ENCODE results near the gene ZNF692.

The ZNF692 gene

DNA sequence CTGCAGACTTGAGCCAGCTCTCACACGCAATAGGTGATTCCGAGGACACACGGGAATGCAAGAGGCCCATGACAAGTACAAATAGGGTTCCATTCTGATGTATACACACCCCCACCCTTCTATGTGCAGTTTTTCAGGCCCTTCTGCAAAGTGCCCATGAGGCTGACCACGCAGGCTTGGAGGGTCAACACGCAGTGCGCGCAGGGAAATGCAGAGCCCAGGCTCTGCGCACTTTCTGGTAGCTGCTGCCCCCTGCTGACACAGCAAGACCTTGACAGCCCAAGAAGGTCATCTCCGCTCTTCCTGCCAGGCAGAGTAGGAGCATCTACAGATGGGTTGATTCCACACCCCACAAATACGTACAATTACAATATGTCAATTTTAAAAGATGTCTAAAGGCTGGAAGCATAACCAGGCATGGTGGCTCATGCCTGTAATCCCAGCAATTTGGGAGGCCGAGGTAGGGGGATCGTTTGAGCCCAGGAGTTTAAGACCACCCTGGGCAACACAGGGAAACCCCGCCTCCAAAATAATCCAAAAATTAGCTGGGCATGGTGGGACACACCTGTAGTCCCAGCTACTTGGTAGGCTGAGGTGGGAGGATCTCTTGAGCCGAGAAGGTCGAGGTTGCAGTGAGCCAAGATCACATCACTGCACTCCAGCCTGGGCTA lies 51.7 kb downstream of the ZNF692 start:
- TF ChIP-seq TAF1 (IDR thresholded peaks at IDR 0.05; ENCODE audit: borderline replicate concordance, insufficient read depth, low read length) (no peak), SIN3A (IDR thresholded peaks at IDR 0.05; ENCODE audit: borderline replicate concordance, insufficient read depth, low read length) (no peak), POLR2AphosphoS5 (IDR thresholded peaks at IDR 0.05; ENCODE audit: low read depth, low read length) (no peak), FOXP2 (optimal IDR thresholded peaks at IDR 0.05; ENCODE audit: borderline replicate concordance, extremely low read depth, extremely low read length, insufficient read depth) (peak; percentile 34)
- TF ChIP-seq, protein P1, sequence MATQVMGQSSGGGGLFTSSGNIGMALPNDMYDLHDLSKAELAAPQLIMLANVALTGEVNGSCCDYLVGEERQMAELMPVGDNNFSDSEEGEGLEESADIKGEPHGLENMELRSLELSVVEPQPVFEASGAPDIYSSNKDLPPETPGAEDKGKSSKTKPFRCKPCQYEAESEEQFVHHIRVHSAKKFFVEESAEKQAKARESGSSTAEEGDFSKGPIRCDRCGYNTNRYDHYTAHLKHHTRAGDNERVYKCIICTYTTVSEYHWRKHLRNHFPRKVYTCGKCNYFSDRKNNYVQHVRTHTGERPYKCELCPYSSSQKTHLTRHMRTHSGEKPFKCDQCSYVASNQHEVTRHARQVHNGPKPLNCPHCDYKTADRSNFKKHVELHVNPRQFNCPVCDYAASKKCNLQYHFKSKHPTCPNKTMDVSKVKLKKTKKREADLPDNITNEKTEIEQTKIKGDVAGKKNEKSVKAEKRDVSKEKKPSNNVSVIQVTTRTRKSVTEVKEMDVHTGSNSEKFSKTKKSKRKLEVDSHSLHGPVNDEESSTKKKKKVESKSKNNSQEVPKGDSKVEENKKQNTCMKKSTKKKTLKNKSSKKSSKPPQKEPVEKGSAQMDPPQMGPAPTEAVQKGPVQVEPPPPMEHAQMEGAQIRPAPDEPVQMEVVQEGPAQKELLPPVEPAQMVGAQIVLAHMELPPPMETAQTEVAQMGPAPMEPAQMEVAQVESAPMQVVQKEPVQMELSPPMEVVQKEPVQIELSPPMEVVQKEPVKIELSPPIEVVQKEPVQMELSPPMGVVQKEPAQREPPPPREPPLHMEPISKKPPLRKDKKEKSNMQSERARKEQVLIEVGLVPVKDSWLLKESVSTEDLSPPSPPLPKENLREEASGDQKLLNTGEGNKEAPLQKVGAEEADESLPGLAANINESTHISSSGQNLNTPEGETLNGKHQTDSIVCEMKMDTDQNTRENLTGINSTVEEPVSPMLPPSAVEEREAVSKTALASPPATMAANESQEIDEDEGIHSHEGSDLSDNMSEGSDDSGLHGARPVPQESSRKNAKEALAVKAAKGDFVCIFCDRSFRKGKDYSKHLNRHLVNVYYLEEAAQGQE (IDR thresholded peaks at IDR 0.05; ENCODE audit: insufficient read depth in 1 of 2, low read depth in 2 of 2, low read length in 2 of 2) = no peak

DNA sequence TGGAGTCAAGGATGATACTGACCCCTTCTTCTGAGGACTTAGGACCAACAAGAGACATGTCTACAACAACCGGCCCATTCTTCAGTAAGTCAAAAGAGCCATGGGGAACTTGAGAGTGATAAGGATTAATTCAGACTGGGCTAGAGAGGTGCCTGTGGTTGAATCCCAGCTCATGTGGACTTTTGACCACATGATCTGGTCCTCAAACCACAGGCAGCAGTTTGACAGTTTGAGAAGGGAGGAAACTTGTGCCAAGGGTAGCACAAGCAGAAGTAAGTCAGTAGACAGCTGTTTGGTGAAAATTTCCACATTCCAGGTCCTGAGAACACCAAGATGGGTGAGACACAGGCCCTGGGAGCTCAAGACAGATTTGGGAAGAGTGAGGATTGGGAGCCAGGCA lies 53.0 kb downstream of the ZNF692 start:
- no peak for TF ChIP-seq SIN3A (IDR thresholded peaks at IDR 0.05; ENCODE audit: borderline replicate concordance, insufficient read depth, low read length)
- TF ChIP-seq, protein P1 (IDR thresholded peaks at IDR 0.05; ENCODE audit: insufficient read depth in 1 of 2, low read depth in 2 of 2, low read length in 2 of 2) = no peak
- TF ChIP-seq POLR2AphosphoS5 (IDR thresholded peaks at IDR 0.05; ENCODE audit: low read depth, low read length) = no peak
- no peak for TF ChIP-seq FOXP2 (optimal IDR thresholded peaks at IDR 0.05; ENCODE audit: borderline replicate concordance, extremely low read depth, extremely low read length, insufficient read depth)

DNA sequence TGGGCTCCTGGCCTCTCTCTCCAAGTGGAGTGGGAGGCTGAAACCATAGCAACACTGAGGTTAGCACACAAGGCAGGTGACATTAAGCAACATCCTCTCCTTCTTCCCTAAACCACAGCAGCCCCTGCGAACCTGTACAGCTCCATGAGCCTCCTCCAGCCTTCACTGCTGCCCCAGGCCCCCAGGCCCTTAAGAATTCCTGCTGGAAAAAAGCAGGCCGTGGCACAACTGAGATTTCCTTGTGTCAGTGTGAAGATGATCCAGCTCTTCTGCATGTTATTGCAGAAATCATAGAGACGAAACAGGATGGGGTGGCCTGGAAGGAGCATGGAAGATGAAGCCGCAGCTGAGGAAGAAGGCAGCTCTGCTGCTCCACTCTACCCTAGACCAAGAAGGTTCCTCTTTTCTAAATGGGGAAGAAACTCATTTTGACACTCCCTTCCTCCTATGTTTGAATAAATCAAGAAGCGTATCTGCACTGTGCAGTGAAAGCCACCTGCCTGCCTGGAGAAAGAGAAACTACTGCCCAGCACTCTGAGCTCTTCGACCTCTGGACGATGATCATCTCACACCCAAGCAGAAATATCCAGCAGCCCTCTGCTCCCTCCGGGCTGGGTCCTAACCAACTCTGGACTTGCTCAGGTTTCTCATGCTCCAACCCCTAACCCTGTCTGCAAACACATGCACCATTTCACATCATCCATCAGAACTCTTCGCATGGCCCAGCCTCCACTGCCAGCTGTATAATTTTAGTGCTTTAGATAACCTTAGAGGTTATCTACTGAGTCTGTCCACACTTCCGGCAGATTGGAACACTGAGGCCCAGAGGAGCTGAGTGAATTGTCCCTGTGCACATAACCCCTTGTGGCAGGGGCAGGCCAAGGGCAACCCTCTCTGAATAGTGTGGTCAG lies 53.9 kb downstream of the ZNF692 start:
- no peak for TF ChIP-seq SIN3A (IDR thresholded peaks at IDR 0.05; ENCODE audit: borderline replicate concordance, insufficient read depth, low read length)
- TF ChIP-seq FOXP2 (optimal IDR thresholded peaks at IDR 0.05; ENCODE audit: borderline replicate concordance, extremely low read depth, extremely low read length, insufficient read depth) = no peak
- no peak for TF ChIP-seq POLR2AphosphoS5 (IDR thresholded peaks at IDR 0.05; ENCODE audit: low read depth, low read length)
- TF ChIP-seq TAF1 (IDR thresholded peaks at IDR 0.05; ENCODE audit: borderline replicate concordance, insufficient read depth, low read length) = no peak
- TF ChIP-seq, protein P1 (IDR thresholded peaks at IDR 0.05; ENCODE audit: insufficient read depth in 1 of 2, low read depth in 2 of 2, low read length in 2 of 2) = no peak

DNA sequence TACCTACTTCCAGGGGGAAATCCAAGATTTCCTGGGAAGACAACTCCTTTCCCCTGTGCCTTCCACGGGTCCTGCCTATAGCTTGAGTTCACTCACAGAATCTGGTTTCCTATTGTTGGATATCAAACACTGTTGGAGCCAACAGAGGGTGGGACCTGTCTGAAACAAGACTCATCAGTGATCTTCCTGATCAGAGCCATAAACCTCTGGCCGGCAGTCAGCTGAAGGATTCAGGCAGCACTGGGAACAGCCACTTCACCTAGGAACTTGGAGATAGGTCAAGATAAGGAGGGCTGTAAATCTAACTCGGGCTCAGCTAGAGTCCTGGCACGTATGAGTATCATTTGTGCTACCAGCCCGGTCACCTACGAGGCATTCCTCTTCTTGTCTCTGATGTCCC lies 56.4 kb downstream of the ZNF692 start:
- TF ChIP-seq, protein P1 (IDR thresholded peaks at IDR 0.05; ENCODE audit: insufficient read depth in 1 of 2, low read depth in 2 of 2, low read length in 2 of 2) = no peak
- TF ChIP-seq FOXP2 (optimal IDR thresholded peaks at IDR 0.05; ENCODE audit: borderline replicate concordance, extremely low read depth, extremely low read length, insufficient read depth) (no peak), TAF1 (IDR thresholded peaks at IDR 0.05; ENCODE audit: borderline replicate concordance, insufficient read depth, low read length) (no peak), SIN3A (IDR thresholded peaks at IDR 0.05; ENCODE audit: borderline replicate concordance, insufficient read depth, low read length) (no peak), POLR2AphosphoS5 (IDR thresholded peaks at IDR 0.05; ENCODE audit: low read depth, low read length) (no peak)
